GM18951 (cell line): ENCODE data around the gene CCDC188.

Source experiments
- POLR2A ChIP-seq: IDR thresholded peaks from 4 replicates; pipeline ENCODE4 v1.6.1; 2011; ENCODE audit warnings: mild to moderate bottlenecking; ENCODE audit not compliant: insufficient read length, insufficient read depth; ENCODE audit errors: extremely low read depth
- in situ Hi-C: fragments of 300-500 bp; cut with MboI; formaldehyde crosslinking; loops from one replicate; pipeline ENCODE4 v1.12.0; 2022; ENCODE audit warnings: low sequenced_read_pairs, mixed read lengths, inconsistent platforms; ENCODE audit not compliant: unreplicated experiment

CCDC188 gene

DNA sequence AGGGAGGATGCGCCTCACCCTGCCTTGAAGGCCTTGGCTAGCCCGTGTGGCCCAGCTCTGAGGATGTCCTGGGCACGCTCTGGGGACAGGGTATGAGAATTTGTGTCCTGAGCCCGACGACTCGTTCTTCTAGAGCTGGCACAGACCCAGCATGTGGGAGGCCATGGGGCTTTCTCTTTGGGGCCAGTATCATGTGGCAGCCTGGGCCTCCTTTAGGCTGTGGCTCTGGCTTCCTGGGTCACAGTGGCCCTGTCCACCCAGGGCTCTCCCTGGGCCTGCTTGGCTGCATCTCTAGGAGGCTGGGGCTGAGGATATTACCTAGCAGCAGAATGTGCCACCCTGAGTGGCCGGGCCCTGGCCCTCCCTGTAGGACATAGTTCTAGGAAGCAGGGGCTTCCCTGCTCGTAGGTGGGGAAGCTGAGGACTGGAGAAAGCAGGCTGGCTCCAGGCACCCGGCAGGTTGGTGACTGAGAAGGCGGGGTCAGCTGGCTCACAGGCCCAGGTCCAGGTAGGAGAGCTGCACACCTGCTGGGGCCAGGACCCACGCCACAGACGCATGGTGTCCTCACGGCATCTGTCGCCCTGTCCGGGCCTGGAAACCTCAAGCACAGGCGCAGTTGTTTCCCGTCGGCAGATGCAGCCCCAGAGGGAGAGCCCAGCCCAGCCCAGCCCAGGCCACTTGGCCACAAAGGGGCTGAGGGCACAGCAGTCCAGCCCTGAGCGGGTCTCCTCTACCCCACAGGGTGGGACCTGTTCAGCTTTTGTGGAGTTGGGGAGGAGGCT lies 6.8 kb downstream of the CCDC188 start:
- in situ Hi-C loops, result no loop called here

DNA sequence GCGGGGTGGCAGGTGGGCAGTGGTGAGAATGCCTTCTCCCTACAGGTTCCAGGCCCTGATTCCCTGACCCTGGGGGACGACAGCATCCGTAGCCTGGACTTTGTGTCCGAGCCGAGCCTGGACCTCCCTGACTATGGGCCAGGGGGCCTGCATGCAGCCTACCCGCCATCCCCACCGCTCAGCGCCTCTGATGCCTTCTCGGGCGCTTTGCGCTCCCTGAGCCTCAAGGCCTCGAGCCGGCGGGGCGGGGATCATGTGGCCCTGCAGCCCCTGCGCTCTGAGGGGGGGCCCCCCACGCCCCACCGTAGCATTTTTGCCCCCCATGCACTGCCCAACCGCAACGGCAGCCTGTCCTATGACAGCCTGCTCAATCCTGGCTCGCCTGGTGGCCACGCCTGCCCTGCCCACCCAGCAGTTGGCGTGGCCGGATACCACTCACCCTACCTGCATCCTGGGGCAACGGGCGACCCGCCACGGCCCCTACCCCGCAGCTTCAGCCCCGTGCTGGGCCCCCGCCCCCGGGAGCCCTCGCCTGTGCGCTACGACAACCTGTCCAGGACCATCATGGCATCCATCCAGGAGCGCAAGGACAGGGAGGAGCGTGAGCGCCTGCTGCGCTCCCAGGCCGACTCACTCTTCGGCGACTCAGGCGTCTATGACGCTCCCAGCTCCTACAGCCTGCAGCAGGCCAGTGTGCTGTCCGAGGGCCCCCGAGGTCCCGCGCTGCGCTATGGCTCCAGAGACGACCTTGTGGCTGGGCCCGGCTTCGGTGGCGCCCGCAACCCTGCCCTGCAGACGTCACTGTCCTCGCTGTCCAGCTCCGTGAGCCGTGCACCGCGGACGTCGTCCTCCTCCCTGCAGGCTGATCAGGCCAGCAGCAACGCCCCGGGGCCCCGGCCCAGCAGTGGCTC lies 7.9 kb downstream of the CCDC188 start:
- in situ Hi-C loops, result no loop called here
- no peak for TF ChIP-seq POLR2A

More for the DNA sequence above, 6.8 kb downstream of the CCDC188 start:
- no peak for TF ChIP-seq POLR2A

DNA sequence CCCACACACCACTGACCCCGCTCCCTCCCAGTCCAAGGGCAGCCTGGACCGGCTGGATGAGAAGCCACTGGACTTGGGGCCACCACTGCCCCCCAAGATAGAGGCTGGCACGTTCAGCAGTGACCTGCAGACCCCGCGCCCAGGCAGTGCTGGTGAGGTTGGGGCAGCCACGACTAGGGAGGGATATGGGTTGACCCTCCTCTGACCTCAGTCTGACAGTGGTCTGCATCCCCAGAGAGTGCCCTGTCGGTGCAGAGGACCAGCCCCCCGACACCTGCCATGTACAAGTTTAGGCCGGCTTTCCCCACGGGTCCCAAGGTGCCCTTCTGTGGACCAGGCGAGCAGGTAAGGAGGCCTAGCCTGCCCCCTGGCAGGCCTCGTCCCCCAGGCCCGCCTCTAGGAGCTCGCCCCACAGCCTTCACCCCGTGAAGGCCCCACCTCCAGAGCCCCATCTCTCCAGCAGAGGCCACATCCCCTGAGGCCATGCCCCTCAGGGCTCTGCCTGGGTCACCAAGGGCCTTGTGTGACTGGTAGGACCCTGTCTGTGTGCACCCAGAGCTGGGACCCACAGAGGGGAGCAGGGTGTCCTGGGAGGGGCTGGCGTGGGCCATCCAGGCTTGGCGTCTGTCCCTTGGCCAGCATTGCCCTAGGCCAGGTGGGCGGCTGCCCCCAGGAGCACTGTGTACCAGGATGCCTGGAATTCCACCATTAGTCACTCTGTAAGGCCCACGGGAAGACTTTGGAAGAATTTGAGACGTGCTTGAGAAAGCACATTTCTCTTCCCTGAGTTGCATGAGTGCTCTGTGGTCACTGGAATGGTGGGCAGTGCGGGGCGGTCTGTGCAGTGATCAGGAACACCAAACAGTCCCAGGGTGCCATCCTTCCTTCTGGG lies 9.4 kb downstream of the CCDC188 start:
- TF ChIP-seq POLR2A, result no peak
- in situ Hi-C loops, result no loop called here

DNA sequence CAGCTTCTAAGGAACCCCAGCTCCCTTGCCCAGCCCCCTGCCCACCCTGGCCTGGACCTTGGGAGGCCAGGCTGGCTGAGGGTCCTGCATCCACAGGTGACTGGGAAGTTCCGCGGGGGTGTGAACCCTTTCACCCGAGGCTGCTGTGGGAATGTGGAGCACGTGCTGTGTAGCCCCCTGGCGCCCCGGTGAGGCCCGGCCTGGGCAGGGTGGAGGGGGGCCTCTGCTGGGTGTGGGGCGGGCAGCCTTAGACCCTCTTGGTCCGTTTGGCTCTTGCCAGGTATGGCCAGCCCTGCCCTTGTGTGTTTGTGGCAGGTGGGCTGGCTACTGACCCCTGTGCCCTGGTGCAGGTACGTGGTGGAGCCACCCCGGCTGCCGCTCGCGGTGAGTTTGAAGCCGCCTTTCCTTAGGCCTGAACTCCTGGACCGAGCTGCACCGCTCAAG lies 10.3 kb downstream of the CCDC188 start:
- no peak for TF ChIP-seq POLR2A
- in situ Hi-C loops, result no loop called here

DNA sequence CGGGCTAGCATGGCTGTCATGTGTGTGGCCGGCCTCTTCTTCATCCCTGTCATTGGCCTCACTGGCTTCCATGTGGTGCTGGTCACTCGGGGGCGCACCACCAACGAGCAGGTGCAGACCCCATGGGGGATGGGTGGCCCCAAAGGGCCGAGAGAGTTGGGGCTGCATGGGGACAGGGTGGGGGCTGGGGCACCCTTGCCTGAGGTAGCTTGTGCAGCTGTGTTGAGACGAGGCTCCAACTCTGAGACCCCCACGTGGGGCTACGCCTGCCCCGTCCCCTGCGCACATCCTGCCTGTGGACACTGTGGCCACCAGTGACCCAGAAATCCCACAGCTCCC lies 10.8 kb downstream of the CCDC188 start:
- in situ Hi-C loops, result no loop called here
- TF ChIP-seq POLR2A, result no peak

DNA sequence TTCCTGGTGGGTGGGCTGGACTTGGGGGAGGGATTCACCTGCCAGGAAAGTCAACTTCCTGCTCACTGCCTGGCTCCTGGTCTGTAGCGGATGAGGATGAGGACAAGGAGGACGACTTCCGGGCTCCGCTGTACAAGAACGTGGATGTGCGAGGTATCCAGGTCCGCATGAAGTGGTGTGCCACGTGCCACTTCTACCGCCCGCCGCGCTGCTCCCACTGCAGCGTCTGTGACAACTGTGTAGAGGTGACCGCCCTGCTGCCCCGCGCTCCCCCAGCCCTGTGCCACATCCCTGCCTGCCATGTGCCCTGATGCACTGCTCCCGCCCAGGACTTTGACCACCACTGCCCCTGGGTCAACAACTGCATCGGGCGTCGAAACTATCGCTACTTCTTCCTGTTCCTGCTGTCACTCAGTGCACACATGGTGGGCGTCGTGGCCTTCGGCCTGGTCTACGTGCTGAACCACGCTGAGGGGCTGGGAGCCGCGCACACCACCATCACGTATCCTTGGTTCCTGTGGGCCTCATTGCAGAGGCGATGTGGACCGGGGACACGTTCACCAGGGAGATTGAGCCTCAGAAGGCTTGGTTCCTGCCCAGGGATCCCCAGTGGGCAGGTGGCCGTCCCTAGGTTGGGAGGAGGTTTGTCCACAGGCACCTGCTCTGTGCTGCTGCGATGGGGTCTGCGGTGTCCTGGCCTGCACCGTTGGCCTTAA lies 11.3 kb downstream of the CCDC188 start:
- no peak for TF ChIP-seq POLR2A
- in situ Hi-C loops, result no loop called here

DNA sequence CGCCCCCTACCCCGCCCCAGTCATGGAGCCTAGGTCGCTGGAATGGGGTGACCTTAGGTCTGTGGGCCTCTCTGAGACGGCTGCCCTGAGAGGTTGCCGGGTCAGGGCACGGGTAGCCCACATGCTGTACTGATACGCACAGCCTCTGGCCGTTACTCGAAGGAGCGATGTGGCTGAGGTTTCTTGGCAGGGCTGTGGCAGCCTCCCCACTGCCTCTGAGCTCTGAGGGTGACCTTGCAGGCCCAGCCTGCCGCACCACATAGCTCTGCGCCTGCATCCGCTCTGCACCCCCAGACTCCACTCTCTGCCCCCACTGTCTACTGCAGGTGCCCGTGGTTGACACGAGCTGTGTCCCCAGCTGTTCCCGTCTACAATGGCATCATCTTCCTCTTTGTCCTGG lies 12.0 kb downstream of the CCDC188 start:
- in situ Hi-C loops, result no loop called here
- TF ChIP-seq POLR2A, result no peak

DNA sequence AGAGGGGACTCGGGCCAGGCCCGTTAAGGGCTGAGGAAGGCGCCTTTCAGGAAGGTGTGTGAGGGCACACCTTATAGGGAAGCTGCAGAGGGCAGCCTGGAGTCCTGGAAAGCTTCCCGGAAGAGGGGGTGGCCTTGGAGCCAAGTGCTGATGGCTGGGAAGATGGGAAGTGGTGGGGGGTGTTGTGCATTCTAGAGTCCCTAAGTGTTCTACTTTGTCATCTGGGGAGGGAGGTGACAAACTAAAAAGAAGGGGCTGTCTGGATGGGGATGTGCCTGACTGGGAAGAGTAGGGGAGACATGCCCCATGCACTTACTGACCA lies 12.5 kb downstream of the CCDC188 start:
- TF ChIP-seq POLR2A, result no peak
- in situ Hi-C loops, result no loop called here

DNA sequence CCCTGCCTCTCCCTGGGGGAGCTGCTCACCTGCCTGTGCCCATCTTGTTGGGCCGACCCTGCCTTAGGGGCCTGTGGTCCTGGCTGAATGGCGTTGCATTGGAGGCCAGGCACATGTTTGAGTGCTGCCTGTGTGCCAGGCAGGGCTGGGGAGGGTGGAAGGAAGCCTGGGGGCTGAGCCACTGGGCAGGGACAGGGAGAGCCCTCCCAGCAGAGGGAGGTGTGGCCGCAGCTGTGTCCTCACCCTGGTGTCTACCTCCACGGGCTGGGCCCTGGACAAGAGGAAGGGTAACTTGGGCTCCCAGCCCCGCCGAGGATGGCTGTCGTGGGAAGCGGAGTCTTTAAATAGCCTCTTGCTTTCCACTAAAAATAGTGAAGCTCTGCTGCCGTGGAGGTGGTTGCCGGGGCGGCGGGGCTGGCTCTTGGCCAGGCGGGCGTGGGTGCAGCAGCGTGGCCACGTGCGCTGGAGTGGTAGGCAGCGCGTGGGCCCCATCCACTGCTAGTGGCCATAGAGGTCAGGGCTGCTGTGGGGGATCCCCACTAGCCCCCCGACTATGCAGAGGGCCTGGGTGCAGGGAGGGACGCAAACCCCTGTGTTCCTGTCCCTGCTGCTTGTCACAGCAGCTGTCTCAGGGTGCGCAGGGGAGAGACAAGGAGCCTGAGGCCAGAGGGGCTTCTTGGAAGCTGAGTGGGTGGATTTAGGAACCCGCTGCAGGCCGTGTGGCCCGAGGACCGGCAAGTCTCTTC lies 13.0 kb downstream of the CCDC188 start:
- TF ChIP-seq POLR2A, result no peak
- in situ Hi-C loops, result no loop called here

DNA sequence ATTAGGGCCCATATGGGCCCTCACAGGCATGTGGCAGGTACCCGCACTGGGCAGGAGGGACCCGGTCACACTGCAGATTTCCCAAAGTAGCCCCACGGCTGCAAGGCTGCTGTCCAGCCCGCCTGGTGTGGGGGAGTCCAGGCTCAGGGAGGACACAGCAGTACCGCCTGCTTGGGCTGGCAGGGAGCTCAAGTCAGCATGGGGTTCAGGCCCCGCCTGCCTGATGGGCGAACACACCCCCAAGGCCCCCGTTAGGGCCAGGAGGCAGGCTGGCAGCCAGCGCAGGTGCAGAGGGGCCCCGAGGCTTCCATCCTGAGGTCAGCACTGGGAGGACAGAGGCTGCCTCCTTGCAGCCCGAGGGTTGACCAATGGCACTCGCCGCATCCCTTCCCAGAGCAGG lies 13.7 kb downstream of the CCDC188 start:
- TF ChIP-seq POLR2A, result no peak
- in situ Hi-C loops, result no loop called here

DNA sequence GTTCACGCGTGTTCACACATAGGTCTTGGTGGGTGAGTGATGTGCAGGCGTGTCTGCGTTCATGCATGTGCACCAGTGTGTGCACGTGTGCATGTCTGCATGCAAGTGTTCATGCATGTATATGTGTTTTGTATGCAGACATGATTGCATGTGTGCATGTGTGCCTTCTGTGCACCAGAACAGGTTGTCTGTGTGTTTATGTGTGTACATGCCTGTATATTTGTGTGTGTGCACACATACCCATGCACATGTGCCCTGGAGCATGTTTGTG lies 14.3 kb downstream of the CCDC188 start:
- TF ChIP-seq POLR2A, result no peak

More for the DNA sequence above, 14.3 kb downstream of the CCDC188 start:
- in situ Hi-C loops, result no loop called here
